GM10248 (cell line): Measurements from ENCODE around the gene SLCO2B1.

Source experiments
- CTCF ChIA-PET: fragments of 300-600 bp; sonication (Branson Sonifier 250); formaldehyde crosslinking; extraction: SDS; loops from one replicate; lab custom pipeline; 2021; ENCODE audit warnings: antibody characterized with exemption; lab: Yijun Ruan, JAX
- POLR2A ChIA-PET: fragments of 350-650 bp; sonication (Branson Sonifier 250); formaldehyde crosslinking; extraction: SDS; loops from one replicate; lab custom pipeline; 2020; ENCODE audit warnings: antibody characterized with exemption; lab: Yijun Ruan, JAX
- DNase-seq: peaks from one replicate; pipeline ENCODE4 v3.0.0; 2012; ENCODE audit errors: extremely low spot score
- TF ChIP-seq, protein P1 (sequence below): IDR thresholded peaks from 2 replicates; pipeline ENCODE4 v1.5.1; 2012; ENCODE audit warnings: mild to moderate bottlenecking, low read depth; ENCODE audit errors: extremely low read depth, missing control alignments, control extremely low read depth

Gene SLCO2B1

DNA sequence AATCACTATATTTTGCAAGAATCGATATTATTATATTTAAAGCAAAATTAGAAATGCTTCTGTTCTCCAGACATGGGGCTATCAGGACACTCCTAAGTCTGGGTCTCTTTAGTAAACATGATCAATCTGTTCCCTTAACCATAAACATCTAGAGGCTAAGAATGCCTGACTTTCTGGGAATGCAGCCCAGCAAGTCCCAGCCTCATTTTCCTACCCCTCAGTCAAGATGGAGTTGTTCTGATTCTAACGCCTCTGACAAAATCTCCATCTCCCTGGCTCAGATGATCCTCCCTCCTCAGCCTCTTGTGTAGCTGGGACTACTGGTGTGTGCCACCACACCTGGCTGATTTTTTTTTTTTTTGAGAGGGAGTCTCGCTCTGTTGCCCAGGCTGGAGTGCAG is 35.0 kb downstream of the SLCO2B1 start:
- ChIA-PET POLR2A (no interaction called here), CTCF (interaction anchor here (1.2 kb wide), 1 partner anchor 45 kb away, joined by 3 read pairs; no protein-coding TSS in a partner anchor)
- DNase-seq: no peak
- TF ChIP-seq, protein P1, sequence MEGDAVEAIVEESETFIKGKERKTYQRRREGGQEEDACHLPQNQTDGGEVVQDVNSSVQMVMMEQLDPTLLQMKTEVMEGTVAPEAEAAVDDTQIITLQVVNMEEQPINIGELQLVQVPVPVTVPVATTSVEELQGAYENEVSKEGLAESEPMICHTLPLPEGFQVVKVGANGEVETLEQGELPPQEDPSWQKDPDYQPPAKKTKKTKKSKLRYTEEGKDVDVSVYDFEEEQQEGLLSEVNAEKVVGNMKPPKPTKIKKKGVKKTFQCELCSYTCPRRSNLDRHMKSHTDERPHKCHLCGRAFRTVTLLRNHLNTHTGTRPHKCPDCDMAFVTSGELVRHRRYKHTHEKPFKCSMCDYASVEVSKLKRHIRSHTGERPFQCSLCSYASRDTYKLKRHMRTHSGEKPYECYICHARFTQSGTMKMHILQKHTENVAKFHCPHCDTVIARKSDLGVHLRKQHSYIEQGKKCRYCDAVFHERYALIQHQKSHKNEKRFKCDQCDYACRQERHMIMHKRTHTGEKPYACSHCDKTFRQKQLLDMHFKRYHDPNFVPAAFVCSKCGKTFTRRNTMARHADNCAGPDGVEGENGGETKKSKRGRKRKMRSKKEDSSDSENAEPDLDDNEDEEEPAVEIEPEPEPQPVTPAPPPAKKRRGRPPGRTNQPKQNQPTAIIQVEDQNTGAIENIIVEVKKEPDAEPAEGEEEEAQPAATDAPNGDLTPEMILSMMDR: no peak

DNA sequence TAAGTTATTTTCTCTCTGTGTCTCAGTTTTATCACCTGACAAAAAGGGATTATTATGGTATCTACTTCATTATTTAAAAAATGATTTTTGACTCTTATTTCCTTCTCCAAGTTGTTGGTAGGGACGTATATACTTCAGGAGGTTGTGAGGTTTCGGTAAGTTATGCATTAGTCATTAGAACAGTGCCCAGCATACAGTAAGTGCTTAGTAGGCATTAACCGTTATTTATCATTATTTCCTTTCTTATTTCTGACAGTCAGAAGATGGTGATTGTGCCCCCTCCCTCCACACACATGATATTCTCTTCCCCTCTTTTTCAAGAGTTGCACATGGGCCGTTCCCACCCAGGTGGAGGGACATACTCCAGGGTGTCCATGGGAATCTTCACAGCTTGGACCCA is 36.1 kb downstream of the SLCO2B1 start:
- CTCF ChIA-PET: no interaction called here
- DNase-seq: no peak
- POLR2A ChIA-PET: no interaction called here
- TF ChIP-seq, protein P1: no peak

DNA sequence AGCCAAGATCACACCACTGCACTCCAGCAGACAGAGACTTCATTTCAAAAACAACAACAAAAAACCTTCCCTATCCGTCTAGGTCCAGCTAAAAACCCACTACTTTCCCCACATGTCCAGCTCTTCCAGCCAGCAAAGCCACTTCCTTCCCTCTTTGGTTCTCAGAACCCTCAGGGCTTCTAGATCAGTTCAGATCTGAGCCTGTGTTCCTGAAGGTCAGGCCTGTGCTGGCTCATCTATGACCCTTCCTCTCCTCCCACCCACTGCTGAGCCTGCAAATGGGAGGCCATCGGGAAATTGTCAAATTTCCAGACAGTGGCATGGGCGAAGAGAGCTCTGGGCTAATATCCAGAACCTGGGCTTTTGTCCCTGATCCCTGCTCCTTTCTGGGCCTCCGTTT is 37.8 kb downstream of the SLCO2B1 start:
- CTCF ChIA-PET: interaction anchor here (0.9 to 3.2 kb wide), 6 partner anchors 17 to 249 kb away, joined by 3 to 24 read pairs (median 4); no protein-coding TSS in a partner anchor

DNA sequence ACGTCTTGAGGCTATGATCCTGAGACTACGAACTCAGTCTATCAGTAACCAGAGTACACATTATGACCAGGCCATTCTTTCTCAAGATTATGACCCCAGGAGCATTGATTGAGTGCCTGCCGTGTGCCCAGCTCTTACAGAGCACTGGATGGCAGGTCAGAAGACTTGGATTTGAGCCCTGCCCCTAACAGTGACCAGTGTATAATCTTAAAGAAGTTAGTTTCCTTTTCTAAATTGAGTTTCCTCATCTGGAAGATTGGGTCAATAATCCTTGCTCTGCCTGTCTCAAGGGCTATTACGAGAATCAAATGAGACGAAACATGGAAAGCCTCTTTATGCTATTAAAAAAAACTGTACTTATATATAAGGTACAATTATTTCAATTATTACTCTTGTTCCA is 38.2 kb downstream of the SLCO2B1 start:
- POLR2A ChIA-PET: no interaction called here
- CTCF ChIA-PET: interaction anchor here (0.9 to 3.2 kb wide), 8 partner anchors 12 to 260 kb away, joined by 3 to 24 read pairs (median 4); no protein-coding TSS in a partner anchor
- no peak for DNase-seq
- TF ChIP-seq, protein P1: no peak

More for the DNA sequence above, 37.8 kb downstream of the SLCO2B1 start:
- POLR2A ChIA-PET: no interaction called here
- TF ChIP-seq, protein P1: no peak
- DNase-seq: no peak

DNA sequence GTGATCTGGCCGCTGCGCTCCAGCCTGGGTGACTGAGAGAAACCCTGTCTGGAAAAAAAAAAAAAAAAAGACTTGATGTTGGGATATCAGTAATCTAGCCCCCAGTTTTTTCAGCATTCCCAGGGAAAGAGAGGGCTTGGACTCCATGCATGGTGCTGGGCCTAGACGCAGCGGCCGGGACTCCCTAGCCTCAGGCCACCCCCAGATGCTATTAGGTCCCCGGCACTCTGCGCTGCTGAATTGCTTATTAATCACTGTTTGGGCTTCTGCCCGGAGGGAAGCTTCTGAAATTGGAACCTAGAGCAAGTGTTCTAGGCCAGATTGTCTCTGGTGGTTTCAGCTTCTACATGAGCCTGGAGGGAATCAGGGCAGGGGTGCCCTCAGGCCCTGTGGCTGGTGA is 39.0 kb downstream of the SLCO2B1 start:
- DNase-seq: no peak
- ChIA-PET POLR2A (no interaction called here), CTCF (interaction anchor here (0.8 to 3.2 kb wide), 7 partner anchors 11 to 261 kb away, joined by 3 to 24 read pairs (median 3); no protein-coding TSS in a partner anchor)
- TF ChIP-seq, protein P1: no peak

DNA sequence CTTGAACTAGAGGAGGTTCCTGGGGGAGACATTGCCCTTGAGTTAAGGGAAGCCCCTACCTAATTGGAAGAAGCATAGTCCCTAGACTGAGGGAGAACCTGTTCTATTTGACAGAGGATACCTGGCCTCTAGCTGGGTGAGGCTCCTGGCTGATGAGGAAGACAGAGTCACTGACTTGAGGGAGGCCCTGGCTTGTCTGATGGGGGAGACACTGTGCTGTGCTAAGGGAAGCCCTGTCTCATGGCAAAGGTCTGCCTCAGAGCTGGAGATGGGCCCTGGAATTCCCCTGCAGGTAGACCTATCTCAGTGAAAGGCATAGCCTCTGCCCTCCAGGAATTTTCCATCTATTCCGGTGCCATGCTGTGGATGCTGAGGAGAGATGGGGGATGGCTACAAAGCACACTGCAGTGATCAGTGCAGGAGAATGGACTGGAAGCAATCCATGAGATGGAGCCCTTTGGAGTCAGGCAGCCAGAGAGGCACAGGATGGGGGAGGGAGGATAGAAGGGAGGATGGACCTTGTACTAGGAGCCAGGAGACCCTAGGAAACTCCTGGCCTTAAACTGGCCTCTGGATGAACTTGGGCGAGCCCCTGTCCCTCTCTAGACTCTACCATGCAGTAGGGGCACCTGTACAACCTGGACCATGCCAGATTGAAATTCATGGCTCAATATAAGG is 39.9 kb downstream of the SLCO2B1 start:
- ChIA-PET CTCF (interaction anchor here (1.0 to 3.2 kb wide), 5 partner anchors 10 to 51 kb away, joined by 3 to 24 read pairs (median 7); no protein-coding TSS in a partner anchor), POLR2A (interaction anchor here (0.5 kb wide), 1 partner anchor 1738 kb away, joined by 4 read pairs; no protein-coding TSS in a partner anchor)
- TF ChIP-seq, protein P1: no peak
- DNase-seq: no peak
